ENCODE data around the gene RANBP9.

RANBP9 gene

GRCh38 chr6:13677878-13678254, 33.8 kb downstream of the RANBP9 start:
- DNase-seq: no peak

DNA sequence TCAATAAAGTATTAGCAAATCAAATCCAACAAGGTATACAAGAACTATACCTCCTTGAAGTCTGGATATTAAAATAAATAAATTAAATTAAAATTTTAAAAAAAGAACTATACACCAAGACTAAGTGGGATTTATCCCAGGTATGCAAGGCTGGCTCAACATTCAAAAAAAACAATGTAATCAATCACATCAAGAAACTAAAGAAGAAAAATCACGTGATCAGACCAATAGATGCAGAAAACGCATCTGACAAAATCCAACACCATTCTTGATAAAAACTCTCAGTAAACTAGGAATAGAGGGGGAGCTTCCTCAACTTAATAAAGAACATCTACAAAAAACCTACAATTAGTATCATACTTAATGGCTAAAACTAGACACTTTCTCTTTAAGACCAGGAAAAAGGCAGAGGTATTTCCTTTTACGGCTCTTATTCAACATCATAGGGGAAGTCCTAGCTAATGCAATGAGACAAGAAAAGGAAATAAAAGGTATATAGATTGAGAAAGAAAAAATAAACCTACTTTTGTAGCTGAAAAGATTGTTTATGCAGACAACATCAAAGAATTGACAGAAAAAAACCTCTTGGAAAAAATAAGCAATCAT, 35.0 kb downstream of the RANBP9 start:
- no peak for DNase-seq

DNA sequence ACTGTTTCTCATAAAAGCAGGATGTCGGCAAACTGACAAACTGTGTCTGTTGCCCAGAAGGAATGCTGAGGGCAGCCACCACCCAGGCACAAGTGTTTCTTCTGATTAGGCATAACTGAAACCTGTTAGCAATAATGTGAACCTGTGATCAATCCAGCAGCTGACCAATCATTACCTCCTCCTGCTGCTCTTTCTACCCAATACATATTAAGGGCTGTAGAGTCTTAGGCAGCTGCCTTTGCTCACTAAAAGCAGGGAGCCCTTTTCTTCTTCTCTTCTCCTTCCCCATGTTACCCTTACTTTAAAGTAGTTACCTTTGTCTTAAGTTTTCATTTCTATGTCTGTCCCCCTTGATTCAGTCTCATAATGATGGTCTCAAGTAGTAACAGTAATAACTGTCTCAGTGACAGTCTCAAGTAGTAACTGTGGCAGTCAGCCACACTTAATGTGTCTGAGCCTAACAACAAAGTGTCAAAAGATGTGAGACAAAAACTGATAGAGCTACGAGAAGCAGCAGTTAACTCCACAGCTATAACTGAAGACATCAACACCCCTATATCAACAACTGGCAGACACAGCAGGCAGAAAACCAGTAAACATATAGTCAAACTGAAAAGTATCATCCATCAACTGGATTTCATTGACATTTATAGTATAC, 37.0 kb downstream of the RANBP9 start:
- DNase-seq: no peak

GRCh38 chr6:13673825-13674444, 37.7 kb downstream of the RANBP9 start:
- DNase-seq: no peak

- DNase-seq: no peak
Measured at GRCh38 chr6:13673368-13673767, 38.3 kb downstream of the RANBP9 start.

DNA sequence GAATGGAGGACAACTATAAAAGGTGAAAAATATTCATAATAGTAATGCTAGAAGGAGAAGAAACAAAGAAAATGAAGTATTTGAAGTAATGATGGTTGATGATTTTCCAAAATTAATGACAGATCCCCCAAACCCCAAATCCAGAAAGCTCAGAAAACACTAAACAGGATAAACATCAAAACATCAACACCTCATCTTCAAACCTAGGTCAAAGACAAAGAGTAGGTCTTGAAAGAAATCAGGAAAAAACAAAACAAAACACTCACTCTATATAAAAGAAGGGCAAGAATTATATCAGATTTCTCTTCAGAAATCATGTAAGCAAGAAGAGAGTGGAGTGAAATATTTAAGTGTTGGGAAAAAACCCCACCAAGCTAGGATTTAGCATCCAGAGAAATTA, 38.7 kb downstream of the RANBP9 start:
- DNase-seq: no peak

DNA sequence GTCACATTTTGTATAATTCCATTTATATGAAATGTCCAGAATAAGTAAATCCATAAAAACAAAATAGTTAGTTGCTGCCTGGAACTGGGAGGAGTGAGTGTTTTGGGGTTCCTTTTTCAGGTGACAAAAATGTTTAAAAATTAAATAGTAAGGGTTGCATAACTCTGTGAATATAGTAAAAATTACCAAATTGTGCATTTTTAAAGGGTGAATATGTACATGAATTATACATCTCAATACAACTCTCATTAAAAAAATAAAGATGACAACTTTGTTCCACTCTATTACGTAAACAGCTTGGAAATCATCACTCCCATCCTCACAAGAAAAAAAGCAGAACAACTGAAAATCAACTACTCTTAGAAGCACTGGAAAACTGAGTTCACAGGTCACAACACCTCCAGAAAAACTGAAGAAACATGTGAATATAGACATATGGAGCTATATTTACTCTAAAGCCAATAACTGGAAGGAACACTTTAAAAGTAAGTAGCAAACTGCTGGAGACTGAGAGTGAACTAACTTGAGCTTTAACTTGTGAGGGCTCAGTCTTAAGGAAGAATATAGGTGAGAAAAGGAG, 40.0 kb downstream of the RANBP9 start:
- DNase-seq: no peak

DNA sequence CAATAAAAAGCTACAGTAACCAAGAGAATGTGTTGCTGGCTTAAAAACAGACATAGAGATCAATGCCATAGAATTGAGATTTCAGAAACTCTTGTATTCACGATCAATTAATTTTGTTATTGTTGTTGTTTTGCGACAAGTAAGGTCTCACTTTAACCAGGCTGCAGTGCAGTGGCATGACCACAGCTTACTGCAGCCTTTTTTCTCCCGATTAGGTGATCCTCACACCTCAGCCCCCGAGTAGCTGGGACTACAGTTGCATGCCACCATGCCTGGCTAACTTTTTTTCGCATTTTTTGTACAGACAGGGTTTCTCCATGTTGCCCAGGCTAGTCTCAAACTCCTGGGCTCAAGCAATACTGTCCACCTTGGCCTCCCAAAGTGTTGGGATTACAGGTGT, 42.2 kb downstream of the RANBP9 start:
- DNase-seq: no peak

- DNase-seq: no peak
Measured at GRCh38 chr6:13668291-13668928, 43.2 kb downstream of the RANBP9 start.

DNA sequence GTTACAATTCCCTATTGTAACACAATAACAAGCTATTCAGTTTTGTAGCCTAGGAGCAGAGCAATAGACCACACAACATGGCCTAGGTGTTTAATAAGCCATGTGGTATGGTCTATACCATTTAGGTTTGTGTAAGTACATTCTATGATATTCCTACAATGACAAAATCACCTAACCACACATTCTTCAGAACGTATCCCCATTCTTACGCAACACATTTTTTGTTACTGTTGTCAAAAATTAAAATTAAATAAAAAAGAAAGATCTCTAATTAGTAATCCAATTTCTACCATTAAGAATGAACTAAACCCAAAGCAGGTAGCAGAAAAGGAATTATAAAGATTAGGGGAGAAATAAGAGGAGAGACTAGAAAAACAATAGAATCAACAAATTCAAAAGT, 44.0 kb downstream of the RANBP9 start:
- no peak for DNase-seq

- no peak for DNase-seq
Measured at GRCh38 chr6:13666194-13667105, 45.2 kb downstream of the RANBP9 start.

DNA sequence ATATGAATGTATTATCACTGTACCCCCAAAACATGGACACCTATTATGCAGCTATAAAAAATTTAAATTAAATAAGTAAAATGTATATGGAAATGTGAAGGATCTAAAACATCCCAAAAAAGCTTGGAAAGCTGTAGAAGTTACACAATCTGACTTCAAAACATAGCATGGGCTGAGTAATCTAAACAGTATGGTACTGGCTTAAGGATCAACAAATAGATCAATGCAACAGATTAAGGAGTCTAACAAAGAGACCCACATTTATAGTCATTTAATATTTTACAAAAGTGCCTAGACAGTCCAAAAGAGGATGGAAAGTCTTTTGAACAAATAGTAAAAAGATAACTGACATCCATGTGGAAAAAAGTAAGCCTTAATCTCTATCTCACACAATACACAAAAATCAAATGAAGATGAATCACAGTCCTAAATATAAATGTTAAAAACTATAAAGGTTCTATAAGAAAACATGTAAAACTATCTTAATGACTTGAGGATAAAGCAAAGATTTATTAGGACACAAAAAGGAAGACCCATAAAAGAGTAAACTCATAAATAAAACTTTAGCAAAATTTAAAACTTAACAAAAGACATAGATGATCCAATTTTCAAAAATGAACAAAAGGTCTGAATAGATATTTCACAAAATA, 46.8 kb downstream of the RANBP9 start:
- no peak for DNase-seq

DNA sequence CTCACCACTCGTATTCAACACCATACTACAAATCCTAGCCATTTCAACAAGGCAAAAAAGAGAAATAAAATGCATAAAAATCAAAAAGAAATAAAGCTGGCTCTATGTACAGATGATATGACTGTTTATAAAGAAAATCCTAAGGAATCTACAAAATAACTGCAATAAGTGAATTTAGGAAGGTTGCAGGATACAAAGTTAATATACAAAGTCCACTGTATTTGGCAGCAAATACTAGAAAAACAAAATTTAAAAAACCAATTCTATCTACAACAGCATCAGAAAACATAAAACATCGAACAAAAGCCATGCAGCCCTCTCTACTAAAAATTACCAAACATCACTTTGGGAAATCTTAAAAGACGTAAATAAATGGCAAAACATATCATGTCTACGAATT, 47.6 kb downstream of the RANBP9 start:
- DNase-seq: no peak

GRCh38 chr6:13662651-13663334, 48.8 kb downstream of the RANBP9 start:
- DNase-seq: no peak

DNA sequence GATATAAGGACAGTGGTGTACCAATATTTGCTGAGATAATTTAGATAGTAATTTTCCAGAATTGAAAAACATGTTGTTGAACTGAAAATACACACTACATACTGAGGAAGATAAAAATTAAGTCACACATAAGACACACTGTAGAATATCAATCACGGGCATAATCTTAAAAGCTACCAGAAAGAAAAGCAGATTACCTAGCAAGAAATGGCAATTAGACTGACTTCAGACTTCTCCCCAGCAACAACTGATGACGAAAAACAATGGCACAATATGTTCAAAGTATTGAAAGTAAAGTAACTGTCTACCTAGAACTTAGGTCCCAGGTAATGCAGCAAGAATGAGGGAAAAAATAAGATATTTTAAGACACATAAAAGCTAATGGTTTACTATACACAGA, 50.0 kb downstream of the RANBP9 start:
- DNase-seq: no peak

GRCh38 chr6:13660893-13661292, 50.7 kb downstream of the RANBP9 start:
- DNase-seq: no peak

DNA sequence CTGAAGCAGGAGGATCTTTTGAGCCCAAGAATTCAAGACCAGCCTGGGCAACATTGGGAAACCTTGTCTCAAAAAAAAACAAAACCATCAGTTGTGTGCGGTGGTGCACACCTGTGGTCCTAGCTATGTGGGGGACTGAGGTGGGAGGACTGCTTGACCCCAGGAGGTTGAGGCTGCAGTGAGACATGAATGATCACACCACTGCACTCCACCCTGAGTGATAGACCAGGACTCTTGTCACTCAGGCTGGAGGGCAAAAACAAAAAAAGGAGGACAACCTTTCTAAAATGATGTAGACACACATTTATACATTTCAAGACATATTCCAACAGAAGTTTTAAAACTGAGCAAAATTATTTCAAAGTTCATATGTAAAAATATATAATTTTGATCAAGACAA, 51.4 kb downstream of the RANBP9 start:
- no peak for DNase-seq

- DNase-seq: no peak
Measured at GRCh38 chr6:13655700-13656099, 55.9 kb downstream of the RANBP9 start.

GRCh38 chr6:13654496-13654895, 57.1 kb downstream of the RANBP9 start:
- DNase-seq: no peak

DNA sequence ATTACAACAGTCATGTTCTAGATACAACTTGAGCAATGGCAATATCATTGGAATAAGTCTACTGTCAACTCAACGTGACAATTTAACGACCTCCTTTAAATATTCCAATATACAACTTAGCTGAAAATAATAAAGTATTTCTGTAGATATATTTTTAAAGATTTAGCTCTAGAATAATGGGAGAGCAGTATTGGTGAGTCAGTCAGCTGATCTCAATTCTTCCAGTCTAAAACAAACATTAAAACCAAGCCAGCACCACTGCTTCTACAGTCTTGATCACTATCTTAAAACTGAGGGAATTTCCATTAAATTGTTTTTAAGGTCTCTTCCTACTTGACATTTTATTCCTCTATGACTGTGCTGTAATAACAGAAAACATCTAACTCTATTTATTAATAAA, 58.3 kb downstream of the RANBP9 start:
- no peak for DNase-seq

DNA sequence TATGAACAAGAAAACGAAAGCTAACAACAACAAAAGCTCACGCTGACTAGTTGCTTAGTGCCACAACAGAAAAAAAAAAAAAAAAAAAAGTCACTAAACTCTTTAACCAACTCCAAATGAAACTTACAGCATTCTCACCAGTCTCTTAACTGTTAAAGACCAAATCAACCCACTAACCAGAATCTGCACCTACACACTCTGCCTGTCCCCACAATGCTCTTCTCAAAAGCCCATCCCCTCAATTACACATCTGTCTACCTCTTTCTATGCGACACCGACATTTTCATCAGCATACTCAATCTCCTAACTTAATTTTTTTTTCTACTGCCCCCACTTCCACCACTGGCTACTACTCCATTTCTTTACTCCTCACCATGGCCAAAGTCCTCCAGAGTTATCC, 62.2 kb downstream of the RANBP9 start:
- no peak for DNase-seq

DNA sequence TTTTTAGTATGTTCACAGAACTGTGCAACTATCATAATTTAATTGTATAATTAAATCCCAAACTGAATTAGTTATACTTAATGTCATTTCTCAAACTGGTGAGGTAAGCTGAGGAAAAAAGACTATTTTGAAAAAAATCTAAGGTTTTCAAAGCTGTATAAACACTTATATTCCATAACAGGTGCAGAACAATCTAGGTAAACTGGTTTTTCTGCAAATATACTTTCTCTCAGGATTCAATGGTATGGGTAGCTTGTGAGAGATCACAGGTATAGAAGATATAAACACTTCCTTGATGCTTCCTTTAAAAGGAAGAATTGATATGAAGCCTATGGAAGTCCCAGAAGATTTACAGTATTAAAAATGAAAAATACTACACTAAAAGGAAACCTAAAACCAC, 62.8 kb downstream of the RANBP9 start:
- no peak for DNase-seq

Data from NK-92 treated with Interleukin-12 subunit alpha and Interleukin-12 subunit beta, amount 100 ng/mL, for 24 hours (cell line).